ENCODE results near the gene RAB4A.
A peak's percentile ranks its signal among the peaks of the same experiment; 100 is the strongest.

The RAB4A gene

GRCh38 chr1:229230893-229231753, 39.8 kb upstream of the RAB4A start:
- Histone ChIP-seq H3K79me2 (ENCODE audit: low read length) (no peaks in the 10 kb centered on the region), H3K27ac (ENCODE audit: low read length) (peak overlapping the region; percentile 1; the same call in 1 of the 2 replicates), H3K27me3 (ENCODE audit: low read depth, low read length) (peaks cover 66% of the 10 kb centered on the region), H4K20me1 (ENCODE audit: insufficient read depth, low read length) (no peaks in the 10 kb centered on the region), H3K9ac (ENCODE audit: low read length) (peak overlapping the region; percentile 13), H3K4me1 (ENCODE audit: low read length) (peaks cover 42% of the 10 kb centered on the region), H3K9me3 (ENCODE audit: insufficient read depth, low read length) (no peaks in the 10 kb centered on the region), H3K4me3 (ENCODE audit: low read length) (peak overlapping the region; percentile 72), H3K36me3 (replicated peaks; ENCODE audit: low read depth, low read length) (no peaks in the 10 kb centered on the region), H3K4me2 (ENCODE audit: low read length) (peak overlapping the region; percentile 87), H2AFZ (ENCODE audit: low read depth, low read length) (no peak overlapping the region)
- TF ChIP-seq CTCF (IDR thresholded peaks at IDR 0.05; ENCODE audit: low read depth, low read length) = no peak

- H3K4me1 ChIP-seq (ENCODE audit: low read length) = peaks cover 42% of the 10 kb centered on the region
- no peak overlapping the region for H2AFZ ChIP-seq (ENCODE audit: low read depth, low read length)
- TF ChIP-seq CTCF (IDR thresholded peaks at IDR 0.05; ENCODE audit: low read depth, low read length) (peak; percentile 39), EZH2phosphoT487 (IDR thresholded peaks at IDR 0.05; ENCODE audit: low read depth) (no peak)
Observed at GRCh38 chr1:229231754-229232119, 39.2 kb upstream of the RAB4A start.

GRCh38 chr1:229234870-229235472, 35.9 kb upstream of the RAB4A start:
- Histone ChIP-seq H3K9me3 (ENCODE audit: insufficient read depth, low read length) (no peaks in the 10 kb centered on the region), H2AFZ (ENCODE audit: low read depth, low read length) (no peak overlapping the region), H3K9ac (ENCODE audit: low read length) (no peak overlapping the region), H3K4me1 (ENCODE audit: low read length) (peaks cover 26% of the 10 kb centered on the region), H3K27ac (ENCODE audit: low read length) (no peak overlapping the region), H3K27me3 (ENCODE audit: low read depth, low read length) (peaks cover 63% of the 10 kb centered on the region), H3K4me2 (ENCODE audit: low read length) (no peak overlapping the region), H3K36me3 (replicated peaks; ENCODE audit: low read depth, low read length) (no peaks in the 10 kb centered on the region), H4K20me1 (ENCODE audit: insufficient read depth, low read length) (no peaks in the 10 kb centered on the region), H3K79me2 (ENCODE audit: low read length) (no peaks in the 10 kb centered on the region), H3K4me3 (ENCODE audit: low read length) (no peak overlapping the region)
- TF ChIP-seq EZH2phosphoT487 (IDR thresholded peaks at IDR 0.05; ENCODE audit: low read depth) = no peak
- TF ChIP-seq CTCF (IDR thresholded peaks at IDR 0.05; ENCODE audit: low read depth, low read length) = no peak

More at GRCh38 chr1:229231754-229232119, 39.2 kb upstream of the RAB4A start:
- peak overlapping the region; percentile 87 for H3K4me2 ChIP-seq (ENCODE audit: low read length)
- no peak overlapping the region for H3K27ac ChIP-seq (ENCODE audit: low read length)
- H4K20me1 ChIP-seq (ENCODE audit: insufficient read depth, low read length) = no peaks in the 10 kb centered on the region
- H3K79me2 ChIP-seq (ENCODE audit: low read length) = no peaks in the 10 kb centered on the region
- H3K9ac ChIP-seq (ENCODE audit: low read length) = 0 out of 2 replicates have a peak overlapping the region, but pooled peaks have one; percentile 13
- no peaks in the 10 kb centered on the region for H3K9me3 ChIP-seq (ENCODE audit: insufficient read depth, low read length)
- H3K36me3 ChIP-seq (replicated peaks; ENCODE audit: low read depth, low read length) = no peaks in the 10 kb centered on the region
- H3K4me3 ChIP-seq (ENCODE audit: low read length) = peak overlapping the region; percentile 72
- H3K27me3 ChIP-seq (ENCODE audit: low read depth, low read length) = peaks cover 63% of the 10 kb centered on the region

GRCh38 chr1:229237320-229237719, 33.6 kb upstream of the RAB4A start:
- no peak overlapping the region for H3K9ac ChIP-seq (ENCODE audit: low read length)
- peaks cover 48% of the 10 kb centered on the region for H3K27me3 ChIP-seq (ENCODE audit: low read depth, low read length)
- TF ChIP-seq CTCF (IDR thresholded peaks at IDR 0.05; ENCODE audit: low read depth, low read length) (no peak), EZH2phosphoT487 (IDR thresholded peaks at IDR 0.05; ENCODE audit: low read depth) (no peak)
- H3K79me2 ChIP-seq (ENCODE audit: low read length) = no peaks in the 10 kb centered on the region
- no peaks in the 10 kb centered on the region for H3K36me3 ChIP-seq (replicated peaks; ENCODE audit: low read depth, low read length)
- no peak overlapping the region for H3K27ac ChIP-seq (ENCODE audit: low read length)
- no peaks in the 10 kb centered on the region for H4K20me1 ChIP-seq (ENCODE audit: insufficient read depth, low read length)
- H3K9me3 ChIP-seq (ENCODE audit: insufficient read depth, low read length) = 0 out of 2 replicates have a peak, but pooled peaks cover 5% of the 10 kb centered on the region
- no peak overlapping the region for H3K4me3 ChIP-seq (ENCODE audit: low read length)
- no peak overlapping the region for H2AFZ ChIP-seq (ENCODE audit: low read depth, low read length)
- H3K4me2 ChIP-seq (ENCODE audit: low read length) = no peak overlapping the region
- peaks cover 3% of the 10 kb centered on the region for H3K4me1 ChIP-seq (ENCODE audit: low read length)
